Measurements from ENCODE around the gene BCKDK. TPM values are rescaled to one million over a fixed set of nuclear protein-coding genes. Genes with fewer than 3 reads are reported as not detected.
A peak's percentile ranks its signal among the peaks of the same experiment; 100 is the strongest.

The BCKDK gene
- total RNA-seq, 1 experiment from 2014 or later: 58.3 TPM

DNA sequence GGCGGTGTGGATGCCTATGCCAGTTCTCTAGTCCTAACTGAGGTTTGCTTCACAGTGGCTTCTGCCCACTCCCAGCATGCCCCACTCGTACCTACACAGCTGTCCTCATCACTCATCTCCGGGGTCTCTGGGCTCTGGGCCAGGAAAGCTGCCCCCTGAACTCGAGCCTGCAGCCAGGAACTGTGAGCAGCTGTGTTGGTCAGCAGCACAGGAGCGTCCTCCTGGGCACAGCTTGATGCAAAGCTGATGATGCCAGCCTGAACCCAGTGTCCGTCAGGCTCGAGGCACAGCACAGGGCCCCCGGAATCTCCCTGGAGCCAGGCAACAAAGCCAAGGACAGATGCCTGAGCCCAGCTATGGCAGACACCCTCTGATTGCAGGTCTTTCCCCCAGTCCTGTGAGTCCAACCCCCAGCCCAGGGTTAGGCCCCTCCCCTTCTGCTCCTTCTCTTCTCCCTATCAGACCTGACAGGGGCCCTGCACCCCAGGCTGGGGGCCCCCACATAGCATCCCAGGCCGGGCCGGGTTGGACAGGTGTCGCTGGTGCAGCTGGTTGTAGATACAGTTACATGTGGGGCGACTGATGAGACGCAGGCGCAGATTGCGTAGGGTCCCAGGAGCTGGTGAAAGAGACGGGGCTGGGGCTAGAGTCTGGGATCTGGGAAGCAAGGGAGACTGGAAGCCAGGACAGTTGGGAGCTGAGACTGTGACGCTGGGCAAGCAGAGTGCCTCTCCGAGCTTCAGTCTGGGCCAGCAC lies 22.1 kb upstream of the BCKDK start:
- Mint-ChIP-seq H3K4me3 (no peak overlapping the region), H3K36me3 (peaks cover 12% of the 10 kb centered on the region), H3K27ac (peak overlapping the region; percentile 74; the same call in 1 of the 2 replicates), H3K9me3 (no peaks in the 10 kb centered on the region), H3K27me3 (ENCODE audit: low read depth) (no peaks in the 10 kb centered on the region), H3K4me1 (no peaks in the 10 kb centered on the region)
- TF ChIP-seq GRHL2 (CRISPR knock-in tag; IDR thresholded peaks at IDR 0.05; ENCODE audit: insufficient replicate concordance, severe bottlenecking) (no peak), HMGA2 (CRISPR knock-in tag; IDR thresholded peaks at IDR 0.05) (no peak), TEAD4 (CRISPR knock-in tag; IDR thresholded peaks at IDR 0.05) (no peak), ZNF263 (CRISPR knock-in tag; IDR thresholded peaks at IDR 0.05; ENCODE audit: low read depth) (no peak), NFE2L1 (CRISPR knock-in tag; IDR thresholded peaks at IDR 0.05) (no peak), EMX1 (CRISPR knock-in tag; IDR thresholded peaks at IDR 0.05) (no peak), ZNF671 (CRISPR knock-in tag; IDR thresholded peaks at IDR 0.05) (no peak), ZNF396 (CRISPR knock-in tag; IDR thresholded peaks at IDR 0.05; ENCODE audit: borderline replicate concordance) (no peak), GABPB1 (CRISPR knock-in tag; IDR thresholded peaks at IDR 0.05) (no peak), NR1H2 (CRISPR knock-in tag; IDR thresholded peaks at IDR 0.05) (no peak), ZNF138 (CRISPR knock-in tag; conservative IDR thresholded peaks at IDR 0.05) (no peak)
- TF ChIP-seq, protein P1, sequence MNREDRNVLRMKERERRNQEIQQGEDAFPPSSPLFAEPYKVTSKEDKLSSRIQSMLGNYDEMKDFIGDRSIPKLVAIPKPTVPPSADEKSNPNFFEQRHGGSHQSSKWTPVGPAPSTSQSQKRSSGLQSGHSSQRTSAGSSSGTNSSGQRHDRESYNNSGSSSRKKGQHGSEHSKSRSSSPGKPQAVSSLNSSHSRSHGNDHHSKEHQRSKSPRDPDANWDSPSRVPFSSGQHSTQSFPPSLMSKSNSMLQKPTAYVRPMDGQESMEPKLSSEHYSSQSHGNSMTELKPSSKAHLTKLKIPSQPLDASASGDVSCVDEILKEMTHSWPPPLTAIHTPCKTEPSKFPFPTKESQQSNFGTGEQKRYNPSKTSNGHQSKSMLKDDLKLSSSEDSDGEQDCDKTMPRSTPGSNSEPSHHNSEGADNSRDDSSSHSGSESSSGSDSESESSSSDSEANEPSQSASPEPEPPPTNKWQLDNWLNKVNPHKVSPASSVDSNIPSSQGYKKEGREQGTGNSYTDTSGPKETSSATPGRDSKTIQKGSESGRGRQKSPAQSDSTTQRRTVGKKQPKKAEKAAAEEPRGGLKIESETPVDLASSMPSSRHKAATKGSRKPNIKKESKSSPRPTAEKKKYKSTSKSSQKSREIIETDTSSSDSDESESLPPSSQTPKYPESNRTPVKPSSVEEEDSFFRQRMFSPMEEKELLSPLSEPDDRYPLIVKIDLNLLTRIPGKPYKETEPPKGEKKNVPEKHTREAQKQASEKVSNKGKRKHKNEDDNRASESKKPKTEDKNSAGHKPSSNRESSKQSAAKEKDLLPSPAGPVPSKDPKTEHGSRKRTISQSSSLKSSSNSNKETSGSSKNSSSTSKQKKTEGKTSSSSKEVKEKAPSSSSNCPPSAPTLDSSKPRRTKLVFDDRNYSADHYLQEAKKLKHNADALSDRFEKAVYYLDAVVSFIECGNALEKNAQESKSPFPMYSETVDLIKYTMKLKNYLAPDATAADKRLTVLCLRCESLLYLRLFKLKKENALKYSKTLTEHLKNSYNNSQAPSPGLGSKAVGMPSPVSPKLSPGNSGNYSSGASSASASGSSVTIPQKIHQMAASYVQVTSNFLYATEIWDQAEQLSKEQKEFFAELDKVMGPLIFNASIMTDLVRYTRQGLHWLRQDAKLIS (CRISPR knock-in tag; IDR thresholded peaks at IDR 0.05; ENCODE audit: borderline replicate concordance): no peak
- TF ChIP-seq, protein P2, sequence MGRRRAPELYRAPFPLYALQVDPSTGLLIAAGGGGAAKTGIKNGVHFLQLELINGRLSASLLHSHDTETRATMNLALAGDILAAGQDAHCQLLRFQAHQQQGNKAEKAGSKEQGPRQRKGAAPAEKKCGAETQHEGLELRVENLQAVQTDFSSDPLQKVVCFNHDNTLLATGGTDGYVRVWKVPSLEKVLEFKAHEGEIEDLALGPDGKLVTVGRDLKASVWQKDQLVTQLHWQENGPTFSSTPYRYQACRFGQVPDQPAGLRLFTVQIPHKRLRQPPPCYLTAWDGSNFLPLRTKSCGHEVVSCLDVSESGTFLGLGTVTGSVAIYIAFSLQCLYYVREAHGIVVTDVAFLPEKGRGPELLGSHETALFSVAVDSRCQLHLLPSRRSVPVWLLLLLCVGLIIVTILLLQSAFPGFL (CRISPR knock-in tag; IDR thresholded peaks at IDR 0.05; ENCODE audit: borderline replicate concordance): no peak
- TF ChIP-seq, protein P3, sequence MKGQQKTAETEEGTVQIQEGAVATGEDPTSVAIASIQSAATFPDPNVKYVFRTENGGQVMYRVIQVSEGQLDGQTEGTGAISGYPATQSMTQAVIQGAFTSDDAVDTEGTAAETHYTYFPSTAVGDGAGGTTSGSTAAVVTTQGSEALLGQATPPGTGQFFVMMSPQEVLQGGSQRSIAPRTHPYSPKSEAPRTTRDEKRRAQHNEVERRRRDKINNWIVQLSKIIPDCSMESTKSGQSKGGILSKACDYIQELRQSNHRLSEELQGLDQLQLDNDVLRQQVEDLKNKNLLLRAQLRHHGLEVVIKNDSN (CRISPR knock-in tag; IDR thresholded peaks at IDR 0.05): no peak
- TF ChIP-seq, protein P4, sequence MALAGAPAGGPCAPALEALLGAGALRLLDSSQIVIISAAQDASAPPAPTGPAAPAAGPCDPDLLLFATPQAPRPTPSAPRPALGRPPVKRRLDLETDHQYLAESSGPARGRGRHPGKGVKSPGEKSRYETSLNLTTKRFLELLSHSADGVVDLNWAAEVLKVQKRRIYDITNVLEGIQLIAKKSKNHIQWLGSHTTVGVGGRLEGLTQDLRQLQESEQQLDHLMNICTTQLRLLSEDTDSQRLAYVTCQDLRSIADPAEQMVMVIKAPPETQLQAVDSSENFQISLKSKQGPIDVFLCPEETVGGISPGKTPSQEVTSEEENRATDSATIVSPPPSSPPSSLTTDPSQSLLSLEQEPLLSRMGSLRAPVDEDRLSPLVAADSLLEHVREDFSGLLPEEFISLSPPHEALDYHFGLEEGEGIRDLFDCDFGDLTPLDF (CRISPR knock-in tag; IDR thresholded peaks at IDR 0.05): no peak
- TF ChIP-seq, protein P5, sequence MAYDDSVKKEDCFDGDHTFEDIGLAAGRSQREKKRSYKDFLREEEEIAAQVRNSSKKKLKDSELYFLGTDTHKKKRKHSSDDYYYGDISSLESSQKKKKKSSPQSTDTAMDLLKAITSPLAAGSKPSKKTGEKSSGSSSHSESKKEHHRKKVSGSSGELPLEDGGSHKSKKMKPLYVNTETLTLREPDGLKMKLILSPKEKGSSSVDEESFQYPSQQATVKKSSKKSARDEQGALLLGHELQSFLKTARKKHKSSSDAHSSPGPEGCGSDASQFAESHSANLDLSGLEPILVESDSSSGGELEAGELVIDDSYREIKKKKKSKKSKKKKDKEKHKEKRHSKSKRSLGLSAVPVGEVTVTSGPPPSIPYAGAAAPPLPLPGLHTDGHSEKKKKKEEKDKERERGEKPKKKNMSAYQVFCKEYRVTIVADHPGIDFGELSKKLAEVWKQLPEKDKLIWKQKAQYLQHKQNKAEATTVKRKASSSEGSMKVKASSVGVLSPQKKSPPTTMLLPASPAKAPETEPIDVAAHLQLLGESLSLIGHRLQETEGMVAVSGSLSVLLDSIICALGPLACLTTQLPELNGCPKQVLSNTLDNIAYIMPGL (CRISPR knock-in tag; IDR thresholded peaks at IDR 0.05): no peak
- TF ChIP-seq, protein P6, sequence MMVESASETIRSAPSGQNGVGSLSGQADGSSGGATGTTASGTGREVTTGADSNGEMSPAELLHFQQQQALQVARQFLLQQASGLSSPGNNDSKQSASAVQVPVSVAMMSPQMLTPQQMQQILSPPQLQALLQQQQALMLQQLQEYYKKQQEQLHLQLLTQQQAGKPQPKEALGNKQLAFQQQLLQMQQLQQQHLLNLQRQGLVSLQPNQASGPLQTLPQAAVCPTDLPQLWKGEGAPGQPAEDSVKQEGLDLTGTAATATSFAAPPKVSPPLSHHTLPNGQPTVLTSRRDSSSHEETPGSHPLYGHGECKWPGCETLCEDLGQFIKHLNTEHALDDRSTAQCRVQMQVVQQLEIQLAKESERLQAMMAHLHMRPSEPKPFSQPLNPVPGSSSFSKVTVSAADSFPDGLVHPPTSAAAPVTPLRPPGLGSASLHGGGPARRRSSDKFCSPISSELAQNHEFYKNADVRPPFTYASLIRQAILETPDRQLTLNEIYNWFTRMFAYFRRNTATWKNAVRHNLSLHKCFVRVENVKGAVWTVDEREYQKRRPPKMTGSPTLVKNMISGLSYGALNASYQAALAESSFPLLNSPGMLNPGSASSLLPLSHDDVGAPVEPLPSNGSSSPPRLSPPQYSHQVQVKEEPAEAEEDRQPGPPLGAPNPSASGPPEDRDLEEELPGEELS (CRISPR knock-in tag; IDR thresholded peaks at IDR 0.05): no peak
- TF ChIP-seq, protein P7, sequence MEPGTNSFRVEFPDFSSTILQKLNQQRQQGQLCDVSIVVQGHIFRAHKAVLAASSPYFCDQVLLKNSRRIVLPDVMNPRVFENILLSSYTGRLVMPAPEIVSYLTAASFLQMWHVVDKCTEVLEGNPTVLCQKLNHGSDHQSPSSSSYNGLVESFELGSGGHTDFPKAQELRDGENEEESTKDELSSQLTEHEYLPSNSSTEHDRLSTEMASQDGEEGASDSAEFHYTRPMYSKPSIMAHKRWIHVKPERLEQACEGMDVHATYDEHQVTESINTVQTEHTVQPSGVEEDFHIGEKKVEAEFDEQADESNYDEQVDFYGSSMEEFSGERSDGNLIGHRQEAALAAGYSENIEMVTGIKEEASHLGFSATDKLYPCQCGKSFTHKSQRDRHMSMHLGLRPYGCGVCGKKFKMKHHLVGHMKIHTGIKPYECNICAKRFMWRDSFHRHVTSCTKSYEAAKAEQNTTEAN (CRISPR knock-in tag; IDR thresholded peaks at IDR 0.05): no peak
- ATAC-seq (no peak), DNase-seq (ENCODE audit: low spot score) (no peak)
- CTCF ChIA-PET: interaction anchor here (1.0 to 1.3 kb wide), 5 partner anchors 10 to 133 kb away, joined by 3 to 8 read pairs (median 3); partner anchors contain the start of gene HSD3B7
- POLR2A ChIA-PET: no interaction called here

Data from WTC11 (cell line).